Spinal cord (tissue), 10 donors: ENCODE data around the gene TPSG1. TPM values are rescaled to one million over a fixed set of nuclear protein-coding genes. Genes with fewer than 3 reads are reported as not detected.
"Not testable (repeated sequence)": the region's sequence is repeated elsewhere in the genome, so short reads cannot be mapped to it uniquely, and the experiment has no call there.

Experiments used
- DNase-seq, 6 donors: peaks; one replicate each; pipeline versions ENCODE4 v3.0.0 to v3.0.0-alpha.2; 2013 to 2015; ENCODE audit warnings: low spot score in 6 of 6, low read depth in 4 of 6
- H3K27ac ChIP-seq: one replicate; pipeline ENCODE4 v1.5.1; 2013; ENCODE audit warnings: low read depth, low read length, control low read depth
- H3K27me3 ChIP-seq: one replicate; pipeline ENCODE4 v1.6.1; 2013; ENCODE audit warnings: low read length; ENCODE audit not compliant: control insufficient read depth, insufficient read depth
- H3K36me3 ChIP-seq: one replicate; pipeline ENCODE4 v1.6.1; 2013; ENCODE audit warnings: low read length; ENCODE audit not compliant: control insufficient read depth, insufficient read depth
- H3K4me1 ChIP-seq: one replicate; pipeline ENCODE4 v1.6.1; 2013; ENCODE audit warnings: low read length; ENCODE audit not compliant: control insufficient read depth, insufficient read depth
- H3K4me3 ChIP-seq: one replicate; pipeline ENCODE4 v1.5.1; 2013; ENCODE audit warnings: low read depth, low read length, control low read depth
- H3K9me3 ChIP-seq: one replicate; pipeline ENCODE4 v1.6.1; 2013; ENCODE audit warnings: low read length; ENCODE audit not compliant: control insufficient read depth, insufficient read depth
- WGBS: methylation state at CpG from one replicate; pipeline ENCODE4 v1.1.5; 2013; ENCODE audit warnings: missing lambda C conversion rate; ENCODE audit not compliant: insufficient coverage; 5-methylcytosine and 5-hydroxymethylcytosine counted together
- polyA plus RNA-seq, 2 donors: library from polyadenylated mRNA; unstranded; fragments of 120-200 nt; gene quantifications; one replicate each; pipeline ENCODE4 v1.2.1, GENCODE V29; 2013; ENCODE audit not compliant: insufficient read length in 2 of 2
- total RNA-seq, 2 donors: library from RNA; depleted of rRNA in 1 of 2; stranded (reverse); fragments of 120-200 nt in 1 of 2; fragments of >200 nt in 1 of 2; gene quantifications; one replicate each; pipeline versions ENCODE4 v1.2.3 to v1.2.4, GENCODE V29; 2013 to 2014
- donor health status: healthy.

The TPSG1 gene
- total and polyA plus RNA-seq, 4 donors: 0.41 to 0.89 TPM; not detected in 2

- WGBS: 91% methylated on average over 8 of the region's 14 CpGs
- H3K4me3 ChIP-seq, H3K27me3 ChIP-seq, DNase-seq, H3K9me3 ChIP-seq, H3K4me1 ChIP-seq, H3K36me3 ChIP-seq, H3K27ac ChIP-seq: not testable (repeated sequence)
These were observed 23.0 kb upstream of the TPSG1 start for GRCh38 chr16:1247903-1248537.

DNA sequence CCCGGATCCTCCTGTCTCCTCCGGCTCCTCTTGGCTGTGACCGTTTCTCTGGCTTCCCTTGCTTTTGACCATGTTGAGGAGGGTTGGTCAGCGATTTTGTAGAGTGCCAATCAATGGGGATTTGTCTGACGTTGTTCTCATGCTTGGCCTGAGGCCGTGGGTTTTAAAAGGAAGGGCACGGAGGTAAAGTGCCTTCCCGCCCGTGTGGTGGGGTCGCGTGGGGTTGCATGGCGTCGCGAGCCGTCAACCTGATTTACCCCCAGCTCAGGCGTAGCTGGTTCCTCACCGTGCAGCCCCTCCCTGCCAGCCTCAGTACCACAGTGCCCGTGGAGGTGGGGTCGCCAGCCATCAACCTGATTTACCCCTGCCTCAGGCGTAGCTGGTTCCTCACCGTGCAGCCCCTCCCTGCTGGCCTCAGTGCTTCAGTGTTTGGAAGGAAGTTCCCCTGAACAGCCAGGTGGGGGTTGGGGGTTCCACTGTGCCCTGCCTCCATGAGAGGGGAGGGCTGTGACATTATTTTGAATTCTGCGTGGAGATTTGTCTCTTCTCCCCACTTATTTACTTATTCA lies 20.5 kb upstream of the TPSG1 start:
- Histone ChIP-seq H3K4me3 (no peak overlapping the region), H3K27me3 (no peaks in the 10 kb centered on the region), H3K4me1 (no peaks in the 10 kb centered on the region), H3K36me3 (no peaks in the 10 kb centered on the region), H3K9me3 (no peaks in the 10 kb centered on the region), H3K27ac (no peak overlapping the region)
- no peak for DNase-seq
- WGBS: 47% methylated on average over 16 of the region's 22 CpGs

DNA sequence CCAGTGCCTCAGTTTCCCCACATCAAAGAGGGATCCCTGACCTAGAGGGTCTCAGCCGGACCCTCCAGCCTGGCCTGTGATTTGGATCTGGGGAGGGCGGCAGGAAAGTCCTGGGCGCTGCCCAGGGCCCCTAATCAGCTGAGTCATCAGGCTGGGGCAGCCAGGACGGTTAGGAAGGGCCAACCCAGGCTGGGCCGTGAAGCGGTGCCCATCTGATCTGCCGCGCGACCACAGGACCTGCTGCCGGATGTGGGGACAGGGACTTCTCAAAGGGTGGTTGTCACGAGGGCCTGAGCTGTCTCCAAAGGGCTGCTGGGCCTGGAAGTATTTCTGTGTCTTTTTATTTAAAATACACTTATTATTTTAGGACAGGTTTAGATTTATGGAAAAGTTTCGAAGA lies 19.8 kb upstream of the TPSG1 start:
- H3K4me1 ChIP-seq: no peaks in the 10 kb centered on the region
- WGBS: 82% methylated on average over 10 of the region's 12 CpGs
- DNase-seq: no peak
- H3K27me3 ChIP-seq: no peaks in the 10 kb centered on the region
- H3K4me3 ChIP-seq: no peak overlapping the region
- H3K27ac ChIP-seq: no peak overlapping the region
- no peaks in the 10 kb centered on the region for H3K9me3 ChIP-seq
- no peaks in the 10 kb centered on the region for H3K36me3 ChIP-seq

DNA sequence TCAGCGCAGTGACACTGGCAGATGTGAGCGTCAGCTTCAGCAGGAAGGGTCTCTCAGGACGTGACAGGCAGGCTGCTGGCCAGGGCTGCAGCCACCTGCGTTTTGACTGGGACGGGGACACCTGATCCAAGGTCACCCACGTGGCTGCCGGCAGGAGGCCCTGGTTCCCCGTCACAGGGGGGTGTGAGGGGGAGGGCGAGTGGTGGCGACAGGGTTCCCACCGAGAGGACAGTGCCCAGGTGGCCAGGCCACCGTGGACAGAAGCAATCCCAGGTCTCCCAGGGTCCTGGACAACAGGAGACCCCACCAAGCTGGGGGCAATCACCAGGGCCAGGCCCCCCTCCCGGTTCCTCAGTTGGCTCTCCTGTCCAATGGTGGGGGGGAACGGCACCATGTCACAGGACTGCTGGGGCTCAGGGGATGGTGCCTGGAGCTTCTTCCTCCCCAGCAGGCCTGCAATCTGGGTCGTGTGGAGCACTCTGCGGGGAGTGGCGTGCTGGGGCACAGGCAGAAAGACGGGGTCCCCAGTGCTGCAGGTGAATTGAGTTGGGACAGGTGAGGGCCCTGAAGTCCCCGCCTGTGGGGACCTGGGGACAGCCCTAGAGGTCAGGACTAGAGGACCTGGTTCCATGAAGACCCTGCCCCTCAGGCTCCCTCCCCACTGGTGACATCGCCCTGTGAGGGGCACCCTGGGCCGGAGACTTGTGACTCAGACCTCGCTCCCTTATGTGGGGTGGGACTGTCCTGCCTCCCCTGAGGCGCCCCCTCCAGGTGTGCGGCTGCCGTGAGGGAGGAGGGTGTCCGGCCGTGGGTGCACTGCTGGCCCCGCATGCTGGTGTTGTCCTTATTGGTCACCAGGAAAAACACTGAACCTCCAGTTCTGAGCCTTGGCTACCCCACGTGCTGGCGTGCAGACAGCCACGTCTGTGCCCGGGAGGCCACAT lies 19.1 kb upstream of the TPSG1 start:
- H3K9me3 ChIP-seq, H3K27ac ChIP-seq, H3K4me1 ChIP-seq, H3K36me3 ChIP-seq, DNase-seq, H3K27me3 ChIP-seq, H3K4me3 ChIP-seq: not testable (repeated sequence)
- 67% methylated on average over 19 of the region's 32 CpGs for WGBS

DNA sequence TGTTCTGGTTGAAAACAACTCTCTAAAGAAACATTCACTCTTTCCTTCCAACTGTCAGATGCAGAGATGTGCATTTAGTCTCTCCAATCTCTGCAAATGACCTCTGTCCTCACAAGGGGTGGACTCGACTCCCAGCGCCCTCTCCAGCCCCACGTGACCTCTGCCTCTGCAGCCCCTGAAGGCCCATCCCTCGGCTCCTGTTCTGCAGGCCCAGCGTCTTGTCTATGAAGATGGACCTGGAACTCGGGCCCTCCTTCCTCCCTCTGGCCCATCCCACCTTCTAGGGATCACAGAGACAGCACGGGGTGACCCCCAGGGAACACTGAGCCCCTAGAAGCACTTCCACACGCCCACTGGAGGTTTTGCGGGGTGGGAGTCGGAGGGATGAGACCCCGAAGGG lies 18.3 kb upstream of the TPSG1 start:
- H3K4me1 ChIP-seq, H3K36me3 ChIP-seq, H3K4me3 ChIP-seq, H3K27ac ChIP-seq, H3K27me3 ChIP-seq, DNase-seq, H3K9me3 ChIP-seq: not testable (repeated sequence)
- WGBS: 65% methylated on average over 3 of the region's 11 CpGs

- H3K27me3 ChIP-seq, H3K36me3 ChIP-seq, H3K4me1 ChIP-seq, H3K4me3 ChIP-seq, H3K27ac ChIP-seq, DNase-seq, H3K9me3 ChIP-seq: not testable (repeated sequence)
- 80% methylated on average over 2 of the region's 15 CpGs for WGBS
These were observed 16.0 kb upstream of the TPSG1 start for GRCh38 chr16:1241081-1241480.

GRCh38 chr16:1240436-1240835 lies 15.4 kb upstream of the TPSG1 start, which contains the start of gene TPSAB1:
Gene TPSAB1, plus strand, starts transcription at chr16:1240705. Its CDS starts 234 bp downstream, at chr16:1240939.
- H3K27me3 ChIP-seq, H3K4me3 ChIP-seq, H3K36me3 ChIP-seq, H3K4me1 ChIP-seq, H3K9me3 ChIP-seq, DNase-seq, H3K27ac ChIP-seq: not testable (repeated sequence)
- WGBS: no CpG with 5 or more reads among the region's 12 CpGs

GRCh38 chr16:1239575-1239974 lies 14.5 kb upstream of the TPSG1 start:
- H3K27ac ChIP-seq, DNase-seq, H3K27me3 ChIP-seq, H3K9me3 ChIP-seq, H3K4me3 ChIP-seq, H3K36me3 ChIP-seq, H3K4me1 ChIP-seq: not testable (repeated sequence)
- WGBS: 89% methylated on average over 5 of the region's 9 CpGs

- H3K27ac ChIP-seq, H3K9me3 ChIP-seq, DNase-seq, H3K27me3 ChIP-seq, H3K4me1 ChIP-seq, H3K36me3 ChIP-seq, H3K4me3 ChIP-seq: not testable (repeated sequence)
- 54% methylated on average over 7 of the region's 23 CpGs for WGBS
These were observed 13.8 kb upstream of the TPSG1 start for GRCh38 chr16:1238909-1239308.
